ENCODE results near the gene SIL1.
"Not testable (repeated sequence)": the region's sequence is repeated elsewhere in the genome, so short reads cannot be mapped to it uniquely, and the experiment has no call there.

The SIL1 gene

GRCh38 chr5:139205124-139205523, 7.0 kb upstream of the SIL1 start:
- DNase-seq (ENCODE audit: extremely low read depth in 1 of 2, low read depth in 1 of 2) = no peak

DNA sequence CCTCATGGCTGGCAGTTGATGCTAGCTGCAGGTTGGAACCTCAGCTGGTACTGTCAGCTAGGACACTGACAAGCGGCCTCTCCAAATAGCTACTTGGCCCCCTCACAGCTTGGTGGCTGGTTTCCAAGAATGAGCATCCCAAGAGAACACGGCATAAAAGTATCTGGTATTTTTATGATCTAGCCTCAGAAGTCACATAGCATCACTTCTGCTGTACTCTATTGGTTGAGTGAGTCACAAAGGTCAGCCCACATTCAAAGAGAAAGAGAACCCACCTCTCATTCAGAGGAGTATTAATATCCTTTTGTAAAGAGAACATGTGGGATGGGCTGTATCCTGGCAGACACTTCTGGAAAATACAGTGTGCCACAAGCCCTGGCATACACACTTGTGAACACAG, 6.0 kb upstream of the SIL1 start:
- no peak for DNase-seq (ENCODE audit: extremely low read depth in 1 of 2, low read depth in 1 of 2)

DNA sequence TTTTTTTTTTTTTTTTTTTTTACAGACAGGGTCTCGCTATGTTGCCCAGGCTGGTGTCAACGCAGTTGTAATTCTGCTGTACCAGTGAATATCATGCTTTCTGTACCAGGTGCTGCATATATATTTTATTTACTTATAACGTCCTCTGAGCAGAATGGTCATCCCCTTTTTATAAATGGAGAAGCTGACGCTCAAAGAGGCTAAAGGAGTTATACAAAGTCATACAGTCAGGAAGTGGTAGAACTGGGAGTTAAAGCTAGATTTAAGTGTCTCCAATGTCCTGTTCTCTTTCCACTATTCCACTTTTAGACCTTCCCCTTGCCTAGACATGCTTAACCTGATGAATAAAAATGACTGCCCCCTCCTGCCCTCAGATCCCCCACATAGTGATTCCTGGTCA, 1.2 kb upstream of the SIL1 start:
- no peak for DNase-seq (ENCODE audit: extremely low read depth in 1 of 2, low read depth in 1 of 2)

DNA sequence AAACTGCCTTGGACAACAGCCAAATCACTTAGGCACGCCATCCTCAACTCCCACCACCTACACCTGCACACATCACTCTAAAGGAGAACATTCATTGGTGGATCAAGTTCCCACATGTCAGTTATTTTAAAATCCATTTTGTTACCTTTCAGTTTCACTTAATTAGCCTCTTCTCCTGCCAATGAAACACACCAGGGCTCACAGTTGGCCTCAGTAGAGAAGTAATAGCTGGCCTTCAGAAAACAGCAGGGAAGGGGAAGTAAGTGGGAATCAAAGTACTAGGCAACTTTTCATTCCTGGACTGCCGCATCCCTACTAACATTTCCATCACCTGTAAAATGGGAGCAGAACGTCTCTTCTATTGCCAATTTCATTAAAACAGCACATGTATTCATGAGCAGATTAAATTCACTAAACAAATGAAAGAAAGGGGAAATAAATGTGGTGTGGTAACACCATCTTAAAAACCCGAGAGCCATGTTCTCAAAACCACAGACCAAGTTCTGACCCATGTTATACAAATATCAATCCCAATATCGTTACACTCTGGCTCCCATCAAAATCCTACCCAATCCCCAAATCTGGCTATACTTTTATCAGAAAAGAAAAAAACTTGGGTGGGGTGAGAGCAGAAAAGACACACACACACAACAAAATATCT, 1.7 kb downstream of the SIL1 start:
- DNase-seq (ENCODE audit: extremely low read depth in 1 of 2, low read depth in 1 of 2) = no peak

DNA sequence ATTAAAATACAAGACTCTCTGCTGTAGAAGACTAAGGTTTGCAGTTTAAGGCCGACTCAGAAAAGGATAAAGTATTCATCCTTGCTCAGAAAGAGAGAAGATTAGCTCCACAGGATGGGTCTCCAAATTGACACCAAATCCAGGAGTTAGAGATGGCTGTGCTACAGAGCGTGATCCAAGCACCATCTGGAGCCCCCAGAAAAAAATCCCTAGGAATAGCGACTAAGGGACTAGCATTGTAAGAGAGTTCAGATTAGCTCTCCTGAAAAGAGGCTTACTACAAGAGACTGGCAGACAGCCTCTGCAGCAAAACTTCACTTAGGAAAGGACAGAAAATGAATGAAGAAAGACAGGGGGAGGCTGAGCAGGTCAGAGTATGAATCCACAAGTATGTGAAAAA, 3.7 kb downstream of the SIL1 start:
- no peak for DNase-seq (ENCODE audit: extremely low read depth in 1 of 2, low read depth in 1 of 2)

- no peak for DNase-seq (ENCODE audit: extremely low read depth in 1 of 2, low read depth in 1 of 2)
These were observed 4.2 kb downstream of the SIL1 start for GRCh38 chr5:139193928-139194327.

GRCh38 chr5:139192906-139193305, 5.3 kb downstream of the SIL1 start:
- not testable (repeated sequence) for DNase-seq (ENCODE audit: extremely low read depth in 1 of 2, low read depth in 1 of 2)

GRCh38 chr5:139191954-139192353, 6.2 kb downstream of the SIL1 start:
- DNase-seq (ENCODE audit: extremely low read depth in 1 of 2, low read depth in 1 of 2) = not testable (repeated sequence)

DNA sequence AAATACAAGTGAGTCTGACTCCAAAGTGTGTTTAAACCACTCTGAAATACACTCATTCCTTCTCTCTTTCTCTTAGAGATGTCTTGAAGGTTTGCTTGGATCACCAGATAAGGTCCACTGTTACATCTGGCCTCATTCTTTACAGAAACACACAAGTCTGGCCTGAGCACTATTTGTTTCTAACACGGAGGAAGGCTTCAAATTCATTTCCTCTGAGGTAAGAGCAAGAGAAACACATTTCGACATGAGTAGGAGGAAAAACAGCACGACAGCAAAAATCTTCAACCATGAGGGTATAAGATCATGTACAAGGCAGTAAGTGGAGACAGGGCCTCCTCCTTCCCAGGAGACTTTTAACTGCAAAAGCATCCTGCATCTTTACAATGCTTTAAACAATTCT, 8.0 kb downstream of the SIL1 start:
- DNase-seq (ENCODE audit: extremely low read depth in 1 of 2, low read depth in 1 of 2) = no peak

DNA sequence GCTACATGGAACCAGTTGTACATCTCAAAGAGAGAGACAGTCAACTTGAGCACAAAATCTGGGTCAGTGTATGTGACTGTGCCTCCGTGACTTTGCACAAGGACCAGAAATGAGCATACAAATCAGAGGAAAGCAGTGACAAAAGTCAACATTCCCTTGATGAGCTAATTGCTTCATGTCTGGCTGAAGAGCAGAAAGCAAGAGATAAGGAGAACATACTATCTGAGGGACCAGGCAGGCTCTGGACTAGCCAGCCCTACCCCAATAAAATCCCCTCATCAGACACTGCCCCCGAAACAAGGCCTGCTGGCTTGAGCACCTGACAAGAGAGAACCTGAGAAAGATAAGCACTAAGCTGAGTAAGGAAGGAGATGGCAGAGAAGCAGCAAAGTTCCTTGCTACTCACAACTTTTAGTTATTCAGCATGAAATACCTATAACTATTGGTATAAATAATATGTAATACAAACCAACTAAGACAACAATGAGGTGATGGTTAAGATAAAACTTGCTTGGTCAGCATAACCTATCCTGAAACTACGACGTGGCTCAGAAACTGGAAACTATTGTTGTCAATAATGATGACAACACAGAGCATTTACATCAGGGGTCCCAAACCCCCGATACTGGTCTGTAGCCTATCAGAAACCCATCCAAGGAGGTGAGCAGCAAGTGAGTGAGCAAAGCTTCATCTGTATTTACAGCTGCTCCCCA, 9.5 kb downstream of the SIL1 start:
- no peak for DNase-seq (ENCODE audit: extremely low read depth in 1 of 2, low read depth in 1 of 2)

GRCh38 chr5:139186752-139187326, 11.3 kb downstream of the SIL1 start:
- DNase-seq (ENCODE audit: extremely low read depth in 1 of 2, low read depth in 1 of 2) = no peak

- no peak for DNase-seq (ENCODE audit: extremely low read depth in 1 of 2, low read depth in 1 of 2)
These were observed 11.9 kb downstream of the SIL1 start for GRCh38 chr5:139186261-139186660.

- no peak for DNase-seq (ENCODE audit: extremely low read depth in 1 of 2, low read depth in 1 of 2)
These were observed 12.6 kb downstream of the SIL1 start for GRCh38 chr5:139185589-139185988.

- DNase-seq (ENCODE audit: extremely low read depth in 1 of 2, low read depth in 1 of 2) = no peak
These were observed 14.7 kb downstream of the SIL1 start for GRCh38 chr5:139183502-139183901.

DNA sequence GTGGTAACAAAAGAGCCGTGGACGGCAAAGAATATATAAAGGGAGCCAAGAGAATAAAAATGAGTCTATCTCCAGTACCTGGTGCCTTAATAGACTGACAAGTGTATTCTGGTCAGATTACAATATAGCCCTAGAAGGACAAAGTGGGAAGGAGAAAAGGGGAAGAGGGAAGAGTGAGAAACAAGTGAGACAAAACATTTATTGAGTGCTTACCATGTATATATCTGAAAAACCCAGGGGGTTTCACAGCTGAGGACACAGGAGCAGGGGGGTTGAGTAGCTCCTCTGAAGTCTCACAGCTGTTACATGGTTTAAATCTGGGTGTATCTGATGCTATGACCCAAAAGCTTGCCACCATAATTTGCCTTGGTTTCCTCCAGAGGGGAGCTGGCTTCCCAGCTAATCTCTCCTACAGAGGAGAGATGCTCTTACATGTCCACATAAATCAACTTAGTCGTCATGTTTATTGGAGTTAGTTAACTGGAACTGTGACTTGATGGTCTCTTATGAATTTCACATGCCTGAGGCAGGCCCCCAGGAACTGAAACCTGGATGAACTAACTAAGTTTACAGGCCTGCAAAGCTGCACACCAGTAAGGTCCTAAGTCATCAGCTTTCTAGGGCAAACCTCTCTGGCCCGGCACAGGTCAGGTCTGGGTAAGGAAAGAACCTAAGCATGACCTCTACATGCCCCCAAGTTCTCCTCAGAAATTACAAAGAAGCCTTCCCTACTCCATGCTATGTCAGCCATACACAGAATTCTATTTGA, 15.5 kb downstream of the SIL1 start:
- no peak for DNase-seq (ENCODE audit: extremely low read depth in 1 of 2, low read depth in 1 of 2)

DNA sequence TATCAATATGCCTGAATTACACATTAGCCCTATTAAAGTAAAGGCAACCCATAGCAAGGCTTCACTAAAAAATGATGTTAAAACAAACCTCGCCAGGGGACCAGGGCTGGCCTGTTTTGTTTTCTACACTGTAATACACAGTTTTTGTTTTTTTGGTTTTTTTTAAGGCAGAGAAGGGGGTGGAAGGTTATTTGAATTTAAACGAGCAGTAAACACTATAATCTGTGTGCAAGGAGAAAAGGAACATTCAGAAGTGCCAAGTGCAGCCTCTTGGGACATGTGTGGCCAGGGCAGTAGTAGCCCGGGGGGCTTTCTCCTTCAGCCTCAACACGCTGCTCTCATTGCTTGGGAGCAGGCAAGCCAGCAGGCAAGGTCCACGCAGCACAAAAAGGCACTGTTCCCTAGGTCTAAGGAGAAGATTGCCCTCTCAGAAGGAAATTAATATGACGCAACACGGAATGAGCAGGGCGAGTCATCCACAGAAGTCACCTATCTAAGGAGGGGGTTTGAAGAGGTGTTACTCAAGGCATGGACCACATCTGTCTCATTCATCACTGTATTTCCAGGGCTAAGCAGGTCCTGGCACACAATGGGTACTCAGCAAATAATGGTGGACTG, 16.2 kb downstream of the SIL1 start:
- no peak for DNase-seq (ENCODE audit: extremely low read depth in 1 of 2, low read depth in 1 of 2)

GRCh38 chr5:139181322-139181730, 16.8 kb downstream of the SIL1 start:
- no peak for DNase-seq (ENCODE audit: extremely low read depth in 1 of 2, low read depth in 1 of 2)

GRCh38 chr5:139180850-139181249, 17.3 kb downstream of the SIL1 start:
- no peak for DNase-seq (ENCODE audit: extremely low read depth in 1 of 2, low read depth in 1 of 2)

DNA sequence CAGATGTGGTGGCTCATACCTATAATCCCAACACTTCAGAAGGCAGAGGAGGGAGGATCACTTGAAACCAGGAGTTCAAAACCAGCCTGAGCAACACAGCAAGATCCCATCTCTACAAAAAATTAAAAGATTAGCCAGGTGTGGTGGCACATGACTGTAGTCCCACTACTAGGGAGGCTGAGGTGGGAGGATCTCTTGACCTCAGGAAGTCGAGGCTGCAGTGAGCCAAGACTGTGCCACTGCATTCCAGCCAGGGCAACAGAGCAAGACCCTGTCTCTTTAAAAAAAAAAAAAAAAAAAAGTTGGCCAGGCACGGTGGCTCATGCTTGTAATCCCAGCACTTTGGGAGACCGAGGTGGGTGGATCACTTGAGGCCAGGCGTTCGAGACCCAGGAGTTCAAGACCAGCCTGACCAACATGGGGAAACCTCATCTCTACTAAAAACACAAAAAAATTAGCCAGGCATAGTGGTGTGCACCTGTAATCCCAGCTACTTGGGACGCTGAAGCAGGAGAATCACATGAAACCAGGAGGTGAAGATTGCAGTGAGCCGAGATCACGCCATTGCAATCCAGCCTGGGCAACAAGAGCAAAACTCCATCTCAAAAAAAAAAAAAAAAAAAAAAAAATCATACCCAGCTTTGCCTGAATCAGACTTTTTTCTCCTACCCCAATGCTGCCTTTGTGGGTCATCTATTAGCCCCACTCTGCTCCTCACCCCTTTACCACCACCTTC, 18.2 kb downstream of the SIL1 start:
- DNase-seq (ENCODE audit: extremely low read depth in 1 of 2, low read depth in 1 of 2) = not testable (repeated sequence)

DNA sequence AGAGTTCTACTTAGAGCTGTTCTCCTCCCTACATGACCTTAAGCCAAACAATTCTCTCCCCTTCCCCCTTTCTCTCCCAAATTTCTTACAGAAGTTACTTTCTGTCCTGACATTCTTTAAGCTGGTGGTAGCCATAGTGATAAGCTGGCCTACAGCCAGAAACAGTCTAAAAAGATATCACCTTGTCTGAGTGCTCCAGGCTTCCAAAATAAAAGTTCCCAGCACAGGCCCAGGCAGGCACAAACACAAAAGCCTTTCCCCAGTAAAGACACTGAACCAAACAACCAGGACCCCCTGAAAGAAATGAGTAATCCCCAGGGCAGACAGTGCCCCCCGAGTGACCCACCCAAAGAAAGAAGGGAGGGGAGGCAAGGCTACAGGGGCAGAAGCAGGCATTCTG, 19.2 kb downstream of the SIL1 start:
- DNase-seq (ENCODE audit: extremely low read depth in 1 of 2, low read depth in 1 of 2) = no peak

GRCh38 chr5:139178589-139178917, 19.6 kb downstream of the SIL1 start:
- no peak for DNase-seq (ENCODE audit: extremely low read depth in 1 of 2, low read depth in 1 of 2)

Data from activated CD8-positive, alpha-beta memory T cell treated with anti-CD3 and anti-CD28 coated beads for 1 hour (primary cell).